ENCODE data around the gene NOS1AP.

Gene NOS1AP

DNA sequence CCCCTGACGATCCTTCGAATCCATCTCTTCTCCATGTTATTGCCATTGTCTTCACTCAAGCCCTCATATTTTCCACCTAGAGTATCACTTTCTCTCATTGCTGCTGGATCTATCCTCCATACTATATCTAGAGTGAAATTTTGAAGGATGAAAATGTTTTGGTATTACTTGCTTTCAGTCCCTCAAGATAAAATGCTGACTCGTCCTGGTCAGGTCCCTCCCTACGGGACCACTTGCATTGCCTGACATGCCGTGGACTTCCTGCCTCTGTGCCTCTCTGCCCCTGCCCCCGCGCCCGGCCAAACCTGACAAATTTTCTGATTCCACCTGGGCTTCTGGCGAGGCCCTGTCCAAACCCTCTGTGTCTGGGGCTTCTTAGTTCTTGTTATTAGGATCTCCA is 283.6 kb downstream of the NOS1AP start:
- Histone ChIP-seq H3K27me3 (replicated peaks) (no peaks in the 10 kb centered on the region), H3K27ac (no peak overlapping the region)
- TF ChIP-seq, protein P1, sequence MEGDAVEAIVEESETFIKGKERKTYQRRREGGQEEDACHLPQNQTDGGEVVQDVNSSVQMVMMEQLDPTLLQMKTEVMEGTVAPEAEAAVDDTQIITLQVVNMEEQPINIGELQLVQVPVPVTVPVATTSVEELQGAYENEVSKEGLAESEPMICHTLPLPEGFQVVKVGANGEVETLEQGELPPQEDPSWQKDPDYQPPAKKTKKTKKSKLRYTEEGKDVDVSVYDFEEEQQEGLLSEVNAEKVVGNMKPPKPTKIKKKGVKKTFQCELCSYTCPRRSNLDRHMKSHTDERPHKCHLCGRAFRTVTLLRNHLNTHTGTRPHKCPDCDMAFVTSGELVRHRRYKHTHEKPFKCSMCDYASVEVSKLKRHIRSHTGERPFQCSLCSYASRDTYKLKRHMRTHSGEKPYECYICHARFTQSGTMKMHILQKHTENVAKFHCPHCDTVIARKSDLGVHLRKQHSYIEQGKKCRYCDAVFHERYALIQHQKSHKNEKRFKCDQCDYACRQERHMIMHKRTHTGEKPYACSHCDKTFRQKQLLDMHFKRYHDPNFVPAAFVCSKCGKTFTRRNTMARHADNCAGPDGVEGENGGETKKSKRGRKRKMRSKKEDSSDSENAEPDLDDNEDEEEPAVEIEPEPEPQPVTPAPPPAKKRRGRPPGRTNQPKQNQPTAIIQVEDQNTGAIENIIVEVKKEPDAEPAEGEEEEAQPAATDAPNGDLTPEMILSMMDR (IDR thresholded peaks at IDR 0.05; ENCODE audit: low read depth, low read length, missing control alignments): no peak

DNA sequence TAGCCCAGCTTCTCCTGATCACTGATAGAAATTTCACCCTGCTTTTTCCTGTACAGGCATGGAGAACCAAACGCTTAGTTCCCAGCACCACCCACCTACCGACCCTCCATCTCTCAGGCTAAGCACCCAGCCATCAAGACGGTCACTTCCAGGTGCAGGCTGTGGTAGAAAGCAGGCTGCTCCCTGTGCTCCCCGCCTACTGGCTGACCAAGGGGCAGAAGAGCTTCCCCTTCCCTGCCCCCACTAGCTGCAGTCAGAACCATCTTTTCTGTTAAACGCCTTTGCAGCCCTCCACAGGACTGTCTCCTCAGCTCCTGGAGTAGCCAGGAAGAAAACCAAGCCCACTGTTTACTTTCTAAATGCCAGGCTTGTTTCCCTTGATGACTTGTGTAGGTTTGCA is 284.2 kb downstream of the NOS1AP start:
- no peak overlapping the region for H3K27ac ChIP-seq
- DNase-seq: no peak
- TF ChIP-seq, protein P1 (IDR thresholded peaks at IDR 0.05; ENCODE audit: low read depth, low read length, missing control alignments): no peak
- no peaks in the 10 kb centered on the region for H3K27me3 ChIP-seq (replicated peaks)
- H3K36me3 ChIP-seq (replicated peaks): no peaks in the 10 kb centered on the region
- no peak overlapping the region for H3K4me3 ChIP-seq (ENCODE audit: low read depth, low read length)
- in situ Hi-C loops (cut with HindIII; ENCODE audit: low pct_ligation_motif_present, low sequenced_read_pairs): no loop called here

More for the DNA sequence above, 283.6 kb downstream of the NOS1AP start:
- Histone ChIP-seq H3K4me3 (ENCODE audit: low read depth, low read length) (no peak overlapping the region), H3K36me3 (replicated peaks) (no peaks in the 10 kb centered on the region)
- no peak for DNase-seq
- in situ Hi-C loops (cut with HindIII; ENCODE audit: low pct_ligation_motif_present, low sequenced_read_pairs): no loop called here

DNA sequence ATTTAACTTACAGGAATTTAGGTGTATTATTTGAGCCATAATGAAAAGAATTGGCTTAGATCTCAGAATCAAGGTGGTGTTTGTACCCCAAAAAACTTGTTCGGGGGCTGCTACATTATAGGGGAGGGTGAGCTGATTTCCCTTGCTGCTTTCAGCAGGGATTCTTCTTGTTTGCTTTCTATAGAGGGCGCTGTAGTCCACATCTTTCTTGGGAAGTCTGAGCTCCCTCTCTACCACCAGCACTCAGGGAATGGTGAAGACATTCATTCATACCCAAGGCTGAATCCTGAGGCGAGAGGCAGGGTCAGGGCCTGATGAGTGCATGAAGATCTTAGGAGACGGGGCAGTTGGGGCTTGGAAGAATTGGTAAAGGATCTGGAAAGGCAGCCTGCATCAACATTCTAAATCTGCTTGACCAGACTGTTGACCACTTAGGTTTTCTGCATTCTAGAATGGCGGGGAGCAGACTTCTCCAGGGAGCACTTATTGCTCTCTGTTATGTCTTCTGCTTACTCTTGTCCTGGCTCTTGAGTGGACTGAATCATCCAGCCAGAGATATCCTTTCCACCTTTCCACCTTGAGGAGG is 288.3 kb downstream of the NOS1AP start:
- no peaks in the 10 kb centered on the region for H3K27me3 ChIP-seq (replicated peaks)
- H3K27ac ChIP-seq: no peak overlapping the region
- TF ChIP-seq, protein P1 (IDR thresholded peaks at IDR 0.05; ENCODE audit: low read depth, low read length, missing control alignments): peak; percentile 70
- no peaks in the 10 kb centered on the region for H3K36me3 ChIP-seq (replicated peaks)
- in situ Hi-C loops (cut with HindIII; ENCODE audit: low pct_ligation_motif_present, low sequenced_read_pairs): no loop called here
- no peak overlapping the region for H3K4me3 ChIP-seq (ENCODE audit: low read depth, low read length)
- DNase-seq: peak; percentile 33

DNA sequence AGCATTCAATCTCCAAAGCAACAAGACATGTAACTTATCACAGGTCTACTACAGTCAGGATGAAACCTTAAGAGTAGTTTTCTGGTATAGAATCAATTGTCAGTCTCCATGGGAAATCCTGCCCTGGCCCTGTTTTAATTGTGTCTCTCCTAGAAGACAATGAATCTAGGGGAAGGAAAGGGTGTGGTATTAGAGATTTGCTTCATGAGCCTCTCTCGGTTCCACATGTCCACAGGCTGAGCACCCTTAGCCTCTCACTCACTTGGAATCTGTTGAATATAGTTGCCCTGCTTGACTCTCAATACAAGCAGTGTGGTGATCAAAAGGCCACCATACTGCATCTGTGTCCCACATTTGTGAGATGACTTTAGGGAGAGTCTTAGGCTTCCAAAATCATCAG is 289.4 kb downstream of the NOS1AP start:
- TF ChIP-seq, protein P1 (IDR thresholded peaks at IDR 0.05; ENCODE audit: low read depth, low read length, missing control alignments): no peak
- no peaks in the 10 kb centered on the region for H3K27me3 ChIP-seq (replicated peaks)
- H3K27ac ChIP-seq: no peak overlapping the region
- H3K4me3 ChIP-seq (ENCODE audit: low read depth, low read length): no peak overlapping the region
- in situ Hi-C loops (cut with HindIII; ENCODE audit: low pct_ligation_motif_present, low sequenced_read_pairs): no loop called here
- DNase-seq: no peak
- H3K36me3 ChIP-seq (replicated peaks): no peaks in the 10 kb centered on the region

DNA sequence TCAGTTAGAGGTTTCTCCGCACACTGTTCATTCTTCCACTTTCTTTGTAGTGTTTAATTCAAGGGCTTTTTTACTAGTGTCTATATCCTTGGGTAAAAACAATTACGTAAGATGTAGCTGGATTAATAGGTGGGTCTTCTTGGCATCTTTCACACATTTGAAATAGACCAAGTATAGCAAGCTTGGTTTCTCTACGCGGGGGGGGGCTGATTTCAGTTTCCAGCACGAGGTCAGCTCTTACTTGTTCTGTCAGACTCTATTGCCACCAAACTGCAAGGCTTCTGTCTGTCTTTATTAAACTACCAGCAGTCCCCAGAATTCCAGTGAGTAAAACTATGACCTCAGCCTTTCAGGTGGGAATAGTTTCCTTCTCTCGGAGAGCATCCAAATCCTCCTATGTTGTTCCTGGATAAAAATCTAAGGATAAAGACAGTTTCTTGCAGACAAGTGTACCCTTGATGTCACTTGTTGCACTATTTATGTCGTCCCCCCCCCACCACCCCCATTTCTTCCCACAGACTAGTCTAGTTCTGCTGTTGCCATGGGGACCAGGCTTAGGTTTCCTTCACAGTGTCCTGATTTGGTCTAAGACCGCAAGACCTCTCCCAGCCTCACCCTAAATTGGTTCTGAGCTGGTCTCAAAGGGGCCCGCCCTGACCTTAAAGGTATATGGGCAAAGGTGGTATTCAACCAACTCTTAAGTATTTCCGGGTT is 290.2 kb downstream of the NOS1AP start:
- DNase-seq: no peak
- Histone ChIP-seq H3K36me3 (replicated peaks) (no peaks in the 10 kb centered on the region), H3K27ac (no peak overlapping the region), H3K27me3 (replicated peaks) (no peaks in the 10 kb centered on the region), H3K4me3 (ENCODE audit: low read depth, low read length) (no peak overlapping the region)
- in situ Hi-C loops (cut with HindIII; ENCODE audit: low pct_ligation_motif_present, low sequenced_read_pairs): no loop called here
- TF ChIP-seq, protein P1 (IDR thresholded peaks at IDR 0.05; ENCODE audit: low read depth, low read length, missing control alignments): no peak
